Measurements from ENCODE around the gene CCNA1.

Gene CCNA1

GRCh38 chr13:36454987-36455386 lies 22.7 kb downstream of the CCNA1 start:
- no peak for DNase-seq

DNA sequence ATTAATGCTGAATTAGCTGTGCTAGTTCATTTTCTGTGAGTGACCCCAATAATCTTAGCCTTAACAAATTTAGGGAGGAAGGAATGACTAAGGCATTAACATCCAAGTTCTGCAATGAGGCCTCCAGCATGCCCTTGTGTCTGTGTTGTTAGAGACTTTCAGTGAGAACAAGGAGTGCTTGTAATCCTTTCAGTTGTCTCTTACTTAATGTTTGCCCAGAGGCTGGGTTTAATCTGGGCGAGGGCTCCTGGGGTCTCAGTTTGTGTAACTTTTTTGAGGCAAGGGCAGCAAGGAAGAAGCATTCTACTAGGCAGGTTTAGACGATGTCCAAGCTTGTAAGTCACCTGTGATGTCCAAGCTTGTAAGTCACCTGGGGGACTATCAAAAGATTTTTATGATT lies 24.3 kb downstream of the CCNA1 start:
- no peak for DNase-seq

DNA sequence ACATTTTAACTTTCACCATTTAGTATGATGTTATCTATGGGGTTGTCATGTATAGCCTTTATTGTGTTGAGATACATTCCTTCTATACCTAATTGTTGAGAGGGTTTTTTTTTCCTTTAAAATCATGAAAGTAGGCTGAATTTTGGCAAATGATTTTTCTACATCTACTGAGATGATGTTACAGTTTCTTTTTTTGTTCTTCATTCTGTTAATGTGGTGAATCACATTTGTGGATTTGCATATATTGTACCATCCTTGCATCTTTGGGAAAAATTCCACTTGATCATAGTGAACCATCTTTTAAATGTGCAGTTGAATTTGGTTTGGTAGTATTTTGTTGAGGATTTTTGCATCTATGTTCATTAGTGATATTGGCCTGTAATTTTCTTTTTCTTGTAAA lies 29.2 kb downstream of the CCNA1 start:
- DNase-seq, result no peak

DNA sequence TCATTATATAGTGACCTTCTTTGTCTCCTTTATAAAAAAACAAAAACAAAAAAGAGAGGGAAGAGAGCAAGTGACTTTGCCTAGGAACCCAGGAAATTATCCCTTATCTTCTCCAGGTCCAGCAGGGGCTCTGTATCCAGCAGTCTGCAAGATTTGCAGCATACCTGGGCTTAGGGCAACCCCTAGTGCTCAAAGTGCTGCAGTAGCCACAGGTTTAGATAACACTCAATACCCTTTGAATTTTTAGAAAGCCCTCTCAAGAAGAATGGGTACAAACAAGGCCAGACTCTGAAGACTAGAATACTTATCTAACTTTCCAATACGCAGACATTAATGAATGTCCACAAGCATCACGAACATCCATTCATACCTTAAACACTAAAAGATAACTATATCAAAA lies 43.2 kb downstream of the CCNA1 start:
- no peak for DNase-seq

DNA sequence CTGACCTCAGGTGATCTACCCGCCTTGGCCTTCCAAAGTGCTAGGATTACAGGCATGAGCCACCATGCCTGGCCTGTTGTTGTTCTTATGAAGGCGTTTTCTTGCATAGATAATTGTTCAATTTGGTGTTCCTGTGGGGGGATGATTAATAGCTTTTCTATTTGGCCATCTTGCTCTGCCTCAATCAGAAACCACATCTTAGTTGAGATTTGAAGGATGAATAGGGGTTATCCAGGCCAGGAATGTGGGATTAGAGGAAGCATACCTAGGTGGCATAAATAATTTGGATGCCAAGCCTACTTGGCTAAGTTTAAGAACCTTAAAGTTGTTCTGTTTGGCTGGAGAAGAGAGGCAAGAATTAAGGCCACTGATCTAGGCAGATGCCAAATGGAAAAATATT lies 44.4 kb downstream of the CCNA1 start:
- no peak for DNase-seq

- no peak for DNase-seq
Measured at GRCh38 chr13:36480726-36481427, 48.6 kb downstream of the CCNA1 start.

- DNase-seq, result no peak
Measured at GRCh38 chr13:36490055-36490454, 57.8 kb downstream of the CCNA1 start.

All from NCI-H510A (cell line).